Coronary artery (tissue), 2 donors: ENCODE data around the gene ADIPOR1.
"Not testable (repeated sequence)": the region's sequence is repeated elsewhere in the genome, so short reads cannot be mapped to it uniquely, and the experiment has no call there.

Source experiments
- DNase-seq: peaks from one replicate; pipeline ENCODE4 v3.0.0-alpha.2; 2017; ENCODE audit warnings: low spot score
- H3K27ac ChIP-seq, 2 donors: fragments of 200-600 bp; sonication (generic); one replicate each; pipeline ENCODE4 v1.5.1; 2016 to 2019
- H3K4me3 ChIP-seq: fragments of 200-600 bp; sonication (generic); 2 replicates; pipeline ENCODE4 v1.5.1; 2016; ENCODE audit warnings: mild to moderate bottlenecking, moderate library complexity
- TF ChIP-seq, protein P1 (sequence below): fragments of 200-600 bp; sonication (generic); IDR thresholded peaks from one replicate; pipeline ENCODE4 v1.5.1; 2019; ENCODE audit warnings: antibody characterized with exemption

Gene ADIPOR1, protein sequence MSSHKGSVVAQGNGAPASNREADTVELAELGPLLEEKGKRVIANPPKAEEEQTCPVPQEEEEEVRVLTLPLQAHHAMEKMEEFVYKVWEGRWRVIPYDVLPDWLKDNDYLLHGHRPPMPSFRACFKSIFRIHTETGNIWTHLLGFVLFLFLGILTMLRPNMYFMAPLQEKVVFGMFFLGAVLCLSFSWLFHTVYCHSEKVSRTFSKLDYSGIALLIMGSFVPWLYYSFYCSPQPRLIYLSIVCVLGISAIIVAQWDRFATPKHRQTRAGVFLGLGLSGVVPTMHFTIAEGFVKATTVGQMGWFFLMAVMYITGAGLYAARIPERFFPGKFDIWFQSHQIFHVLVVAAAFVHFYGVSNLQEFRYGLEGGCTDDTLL

DNA sequence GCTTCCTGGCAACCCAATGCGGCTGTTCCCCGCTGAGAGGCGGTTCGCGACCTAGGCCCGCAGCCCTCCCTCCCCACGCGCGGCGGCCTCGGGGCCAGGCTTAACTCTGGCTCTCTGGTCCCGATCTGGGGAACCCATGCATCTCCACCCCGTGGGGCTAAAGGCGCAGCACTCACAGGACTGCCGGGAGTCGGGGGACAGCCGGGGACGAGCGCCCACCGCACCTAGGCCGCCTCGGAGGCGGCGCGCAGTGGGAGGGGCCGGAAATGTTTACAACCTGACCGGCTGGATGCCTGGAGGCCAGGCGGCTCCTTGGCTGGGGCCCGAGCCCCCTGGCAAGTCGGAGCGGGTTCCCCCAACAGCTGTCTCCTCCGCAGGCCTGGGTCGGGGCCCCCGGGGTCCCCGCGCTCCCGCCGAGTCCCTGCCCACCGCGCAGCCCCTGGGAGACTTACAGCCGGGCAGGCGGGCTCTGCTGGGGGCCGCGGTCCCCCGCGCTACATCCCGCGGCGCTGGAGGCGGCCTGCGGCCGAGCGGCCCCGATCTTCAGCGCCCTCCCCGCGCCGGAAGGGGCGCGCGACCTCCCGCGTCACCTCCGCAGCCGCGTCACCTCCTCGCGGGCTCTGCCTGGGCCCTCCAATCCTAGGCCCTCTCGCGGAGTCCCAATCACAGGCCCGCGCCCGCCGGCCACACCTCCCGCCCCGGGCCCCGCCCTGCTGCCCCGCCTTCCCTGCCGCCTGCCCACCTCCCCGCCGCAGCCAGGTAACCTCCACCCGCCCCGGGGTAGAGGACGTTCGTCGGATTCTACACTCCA is at the start of gene ADIPOR1:
TSS of gene ADIPOR1 (minus strand) at position 580 of the 811 bp plus-strand sequence. CDS start 7,242 bp downstream, outside the sequence.
- peak; percentile 92 for DNase-seq
- TF ChIP-seq, protein P1, sequence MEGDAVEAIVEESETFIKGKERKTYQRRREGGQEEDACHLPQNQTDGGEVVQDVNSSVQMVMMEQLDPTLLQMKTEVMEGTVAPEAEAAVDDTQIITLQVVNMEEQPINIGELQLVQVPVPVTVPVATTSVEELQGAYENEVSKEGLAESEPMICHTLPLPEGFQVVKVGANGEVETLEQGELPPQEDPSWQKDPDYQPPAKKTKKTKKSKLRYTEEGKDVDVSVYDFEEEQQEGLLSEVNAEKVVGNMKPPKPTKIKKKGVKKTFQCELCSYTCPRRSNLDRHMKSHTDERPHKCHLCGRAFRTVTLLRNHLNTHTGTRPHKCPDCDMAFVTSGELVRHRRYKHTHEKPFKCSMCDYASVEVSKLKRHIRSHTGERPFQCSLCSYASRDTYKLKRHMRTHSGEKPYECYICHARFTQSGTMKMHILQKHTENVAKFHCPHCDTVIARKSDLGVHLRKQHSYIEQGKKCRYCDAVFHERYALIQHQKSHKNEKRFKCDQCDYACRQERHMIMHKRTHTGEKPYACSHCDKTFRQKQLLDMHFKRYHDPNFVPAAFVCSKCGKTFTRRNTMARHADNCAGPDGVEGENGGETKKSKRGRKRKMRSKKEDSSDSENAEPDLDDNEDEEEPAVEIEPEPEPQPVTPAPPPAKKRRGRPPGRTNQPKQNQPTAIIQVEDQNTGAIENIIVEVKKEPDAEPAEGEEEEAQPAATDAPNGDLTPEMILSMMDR: no peak
- Histone ChIP-seq H3K27ac (peak within 1 kb of the TSS; percentile 92 to 93), H3K4me3 (peak within 1 kb of the TSS; percentile 94)

DNA sequence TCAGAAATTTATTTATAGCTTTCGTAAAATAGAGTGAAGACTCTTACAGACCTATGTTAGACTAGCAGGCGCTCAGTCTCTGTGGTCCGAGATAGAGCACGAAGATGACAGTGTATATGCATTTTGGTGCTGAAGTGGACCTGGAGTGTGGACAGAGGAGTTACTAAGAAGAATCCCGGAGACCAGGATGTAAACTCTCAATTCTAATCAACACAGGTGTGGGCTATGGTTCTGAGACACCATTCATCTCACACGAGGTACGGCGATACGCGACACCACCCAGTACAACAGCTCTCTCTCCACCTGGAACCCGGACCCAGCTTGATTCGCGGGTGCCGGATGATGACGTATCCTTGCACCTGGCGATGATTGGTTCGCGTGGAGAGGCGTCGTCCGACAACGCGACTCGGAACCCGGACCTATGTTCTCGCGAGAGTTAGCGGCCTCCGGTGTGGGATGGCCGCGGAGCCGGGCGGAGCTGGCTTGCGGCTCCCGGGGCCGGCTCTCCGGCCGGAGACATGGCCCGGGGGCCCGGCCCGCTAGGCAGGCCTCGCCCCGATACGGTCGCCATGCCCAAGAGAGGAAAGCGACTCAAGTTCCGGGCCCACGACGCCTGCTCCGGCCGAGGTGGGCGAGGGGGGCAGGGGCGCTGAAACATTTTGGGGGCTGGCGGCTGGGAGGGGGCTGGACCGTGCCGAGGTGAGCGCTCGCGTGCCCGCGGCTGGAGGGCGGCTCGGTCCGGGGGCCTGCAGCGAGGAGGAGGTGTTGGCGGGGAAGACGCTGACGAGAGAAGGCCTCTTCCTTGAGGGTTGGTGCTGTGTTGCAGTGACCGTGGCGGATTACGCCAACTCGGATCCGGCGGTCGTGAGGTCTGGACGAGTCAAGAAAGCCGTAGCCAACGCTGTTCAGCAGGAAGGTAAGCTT is 49.1 kb upstream of the ADIPOR1 start, which contains the start of gene TMEM183A:
TSS of gene TMEM183A (plus strand) at position 427 of the 924 bp plus-strand sequence. CDS start at position 519, 92 bp downstream.
- peak within 1 kb of the TSS; percentile 91 for H3K4me3 ChIP-seq
- peak within 1 kb of the TSS; percentile 88 to 96 for H3K27ac ChIP-seq
- DNase-seq: peak; percentile 95
- TF ChIP-seq, protein P1: no peak

DNA sequence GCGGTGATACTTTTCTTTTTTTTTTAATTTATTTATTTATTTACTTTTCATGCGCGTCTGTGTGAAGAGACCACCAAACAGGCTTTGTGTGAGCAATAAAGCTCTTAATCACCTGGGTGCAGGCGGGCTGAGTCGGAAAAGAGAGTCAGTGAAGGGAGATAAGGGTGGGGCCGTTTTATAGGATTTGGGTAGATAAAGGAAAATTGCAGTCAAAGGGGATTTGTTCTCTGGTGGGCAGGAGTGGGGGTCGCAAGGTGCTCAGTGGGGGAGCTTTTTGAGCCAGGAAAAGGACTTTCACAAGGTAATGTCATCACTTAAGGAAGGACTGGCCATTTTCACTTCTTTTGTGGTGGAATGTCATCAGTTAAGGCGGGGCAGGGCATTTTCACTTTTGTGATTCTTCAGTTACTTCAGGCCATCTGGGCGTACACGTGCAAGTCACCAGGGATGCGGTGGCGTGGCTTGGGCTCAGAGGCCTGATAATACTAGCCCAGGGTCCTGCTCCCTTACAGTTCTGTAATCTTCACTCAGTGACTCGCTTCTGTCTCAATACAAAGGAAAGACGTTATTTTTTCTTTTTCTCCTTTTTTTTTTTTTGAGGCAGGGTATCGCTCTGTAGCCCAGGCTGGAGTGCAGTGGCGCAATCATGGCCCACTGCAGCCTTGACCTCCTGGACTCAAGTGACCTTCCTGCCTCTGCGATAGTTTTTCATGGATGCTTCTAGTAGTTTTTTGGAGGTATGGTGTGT is 47.5 kb upstream of the ADIPOR1 start:
- H3K4me3 ChIP-seq: peak overlapping the region; percentile 91
- not testable (repeated sequence) for DNase-seq, H3K27ac ChIP-seq

DNA sequence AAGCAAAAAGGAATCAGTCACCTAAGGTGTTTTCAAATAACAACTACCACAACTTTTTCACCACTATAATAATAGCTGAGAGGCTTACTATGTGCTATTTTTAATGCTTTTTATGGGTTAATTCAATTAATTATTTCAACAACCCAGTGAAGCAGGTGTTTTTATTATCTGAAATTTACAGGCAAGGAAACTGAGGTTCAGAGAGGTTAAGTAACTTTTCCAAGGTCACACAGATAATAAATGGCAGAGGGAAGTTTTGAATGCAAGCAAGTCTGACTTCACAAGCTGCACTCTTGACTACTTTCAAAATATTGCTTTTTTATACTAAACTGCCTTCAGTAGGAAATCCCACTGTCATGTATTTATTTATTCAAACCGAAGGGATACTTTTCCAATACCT is 44.8 kb upstream of the ADIPOR1 start:
- no peak overlapping the region for H3K4me3 ChIP-seq
- TF ChIP-seq, protein P1: no peak
- no peak overlapping the region for H3K27ac ChIP-seq

DNA sequence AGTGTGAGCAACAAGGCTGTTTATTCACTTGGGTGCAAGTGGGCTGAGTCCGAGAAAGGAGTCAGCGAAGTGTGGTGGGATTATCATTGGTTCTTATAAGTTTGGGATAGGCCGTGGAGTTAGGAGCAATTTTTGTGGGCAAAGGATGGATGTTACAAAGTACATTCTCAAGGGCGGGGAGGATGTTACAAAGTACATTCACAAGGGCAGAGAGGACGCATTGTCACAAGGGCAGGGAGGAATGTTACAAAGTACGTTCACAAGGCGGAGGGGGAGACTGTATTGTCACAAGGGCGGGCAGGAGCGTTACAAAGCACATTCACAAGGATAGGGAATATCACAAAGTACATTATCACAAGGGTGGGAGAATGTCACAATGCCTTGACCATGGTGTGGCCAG is 43.9 kb upstream of the ADIPOR1 start:
- DNase-seq: no peak
- Histone ChIP-seq H3K27ac (no peak overlapping the region), H3K4me3 (no peak overlapping the region)
- TF ChIP-seq, protein P1: no peak

More for the DNA sequence above, 44.8 kb upstream of the ADIPOR1 start:
- DNase-seq: no peak

DNA sequence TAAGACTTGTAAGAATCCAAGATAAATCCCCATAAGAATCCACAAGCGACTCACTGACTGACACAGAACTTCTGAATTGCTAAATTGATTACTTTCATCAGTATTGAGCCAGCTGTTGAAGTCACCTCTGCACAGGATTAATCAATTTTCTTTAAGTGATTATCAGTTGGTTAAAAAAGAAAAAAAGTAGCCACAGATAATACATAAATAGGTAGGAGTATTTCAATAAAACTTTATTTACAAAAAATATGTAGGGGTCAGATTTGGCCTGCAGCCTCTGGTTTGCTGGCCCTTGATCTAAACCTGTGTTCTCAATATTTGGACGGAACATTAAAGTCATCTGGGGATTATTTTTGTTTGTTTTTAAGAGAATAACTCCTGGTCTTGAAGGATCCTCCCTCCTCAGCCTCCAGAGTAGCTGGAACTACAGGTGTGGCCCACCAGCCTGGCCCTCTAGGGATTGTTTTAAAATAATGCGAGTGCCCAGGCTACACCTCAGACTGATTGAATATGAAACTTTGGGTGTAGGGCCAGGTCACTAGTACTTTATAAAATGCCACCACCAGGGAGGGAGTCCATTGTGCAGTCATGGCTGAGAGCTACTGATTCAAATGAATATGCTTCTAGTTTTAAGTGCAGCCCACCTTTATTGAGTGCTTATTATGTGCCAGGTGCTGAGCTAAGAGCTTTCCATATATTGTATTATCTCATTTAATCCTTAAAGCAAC is 42.3 kb upstream of the ADIPOR1 start:
- TF ChIP-seq, protein P1: no peak
- Histone ChIP-seq H3K27ac (no peak overlapping the region), H3K4me3 (no peak overlapping the region)
- no peak for DNase-seq
